Ovary (tissue), 3 donors: ENCODE measurements around the gene CLEC10A.

ENCODE experiments used
- EP300 ChIP-seq: sonication (generic); formaldehyde crosslinking; IDR thresholded peaks from one replicate; pipeline ENCODE4 v1.6.1; 2017; ENCODE audit warnings: antibody characterized with exemption
- POLR2A ChIP-seq: fragments of 450-650 bp; IDR thresholded peaks from one replicate; pipeline ENCODE4 v1.6.1; 2017; ENCODE audit warnings: antibody characterized with exemption, mild to moderate bottlenecking, moderate library complexity
- TF ChIP-seq, protein P1 (sequence below), 3 donors: fragments of 450-650 bp in 2 of 3; fragments of 200-600 bp in 1 of 3; IDR thresholded peaks; one replicate each; pipeline versions ENCODE4 v1.5.1 to v1.8.0; 2016 to 2022; ENCODE audit warnings: antibody characterized with exemption in 3 of 3, mild to moderate bottlenecking in 1 of 3
- donor health status: DM: no; HTN: no; CAD: no.

DNA sequence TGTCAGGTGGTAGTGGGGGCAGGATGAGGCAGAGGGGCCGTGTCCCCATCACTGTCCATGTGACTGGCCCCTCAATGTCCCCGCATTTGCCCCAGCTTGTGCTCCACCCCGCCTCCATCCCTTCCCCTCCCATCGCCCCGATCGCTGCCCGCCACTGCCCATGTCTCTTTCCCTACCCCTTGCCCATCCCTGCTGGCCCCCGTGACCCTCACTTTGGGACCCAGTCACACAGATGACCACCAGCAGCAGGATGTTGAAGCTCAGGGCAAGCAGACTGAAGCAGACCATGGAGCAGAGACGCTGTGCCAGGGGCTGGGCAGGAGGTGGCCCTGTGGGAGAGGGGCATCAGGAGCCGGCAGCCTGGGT, 28.5 kb upstream of the CLEC10A start:
- TF ChIP-seq, protein P1, sequence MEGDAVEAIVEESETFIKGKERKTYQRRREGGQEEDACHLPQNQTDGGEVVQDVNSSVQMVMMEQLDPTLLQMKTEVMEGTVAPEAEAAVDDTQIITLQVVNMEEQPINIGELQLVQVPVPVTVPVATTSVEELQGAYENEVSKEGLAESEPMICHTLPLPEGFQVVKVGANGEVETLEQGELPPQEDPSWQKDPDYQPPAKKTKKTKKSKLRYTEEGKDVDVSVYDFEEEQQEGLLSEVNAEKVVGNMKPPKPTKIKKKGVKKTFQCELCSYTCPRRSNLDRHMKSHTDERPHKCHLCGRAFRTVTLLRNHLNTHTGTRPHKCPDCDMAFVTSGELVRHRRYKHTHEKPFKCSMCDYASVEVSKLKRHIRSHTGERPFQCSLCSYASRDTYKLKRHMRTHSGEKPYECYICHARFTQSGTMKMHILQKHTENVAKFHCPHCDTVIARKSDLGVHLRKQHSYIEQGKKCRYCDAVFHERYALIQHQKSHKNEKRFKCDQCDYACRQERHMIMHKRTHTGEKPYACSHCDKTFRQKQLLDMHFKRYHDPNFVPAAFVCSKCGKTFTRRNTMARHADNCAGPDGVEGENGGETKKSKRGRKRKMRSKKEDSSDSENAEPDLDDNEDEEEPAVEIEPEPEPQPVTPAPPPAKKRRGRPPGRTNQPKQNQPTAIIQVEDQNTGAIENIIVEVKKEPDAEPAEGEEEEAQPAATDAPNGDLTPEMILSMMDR (IDR thresholded peaks at IDR 0.05): no peak
- TF ChIP-seq POLR2A: no peak
- TF ChIP-seq EP300: no peak
